K562 (cell line): ENCODE measurements around the gene SMYD1. TPM values are rescaled to one million over a fixed set of nuclear protein-coding genes. Genes with fewer than 3 reads are reported as not detected.
A peak's percentile ranks its signal among the peaks of the same experiment; 100 is the strongest.

Source experiments
- AFF4 ChIP-seq: sonication (generic); formaldehyde crosslinking; IDR thresholded peaks from 2 replicates; pipeline ENCODE4 v1.8.0; 2023; ENCODE audit warnings: mild to moderate bottlenecking, missing genetic modification reagents
- ERF ChIP-seq: fragments of 450-650 bp; formaldehyde crosslinking; IDR thresholded peaks from 2 replicates; pipeline ENCODE4 v1.4.0; 2020; ENCODE audit warnings: mild to moderate bottlenecking, mixed read lengths
- FOS ChIP-seq: IDR thresholded peaks from 3 replicates; pipeline ENCODE4 v1.6.1; 2011; ENCODE audit not compliant: insufficient read length; ENCODE audit errors: extremely low read depth
- HLTF ChIP-seq: fragments of 450-650 bp; IDR thresholded peaks from 2 replicates; pipeline ENCODE4 v1.6.1; 2016
- HNRNPH1 ChIP-seq: fragments of 200-400 bp; formaldehyde crosslinking; optimal IDR thresholded peaks from 2 replicates; pipeline ENCODE3; 2017; ENCODE audit warnings: low read depth, mild to moderate bottlenecking, low read length, moderate library complexity
- HNRNPLL ChIP-seq: fragments of 200-400 bp; formaldehyde crosslinking; IDR thresholded peaks from 2 replicates; pipeline ENCODE4 v1.6.1; 2017; ENCODE audit warnings: low read length, low read depth, mild to moderate bottlenecking; ENCODE audit not compliant: poor library complexity, severe bottlenecking
- IRF2 ChIP-seq: sonication (generic); formaldehyde crosslinking; IDR thresholded peaks from 2 replicates; pipeline ENCODE4 v1.8.1; 2022; ENCODE audit warnings: mild to moderate bottlenecking, missing genetic modification reagents
- MAFF ChIP-seq: IDR thresholded peaks from 2 replicates; pipeline ENCODE4 v1.6.1; 2012; ENCODE audit warnings: low read length, improper control_type of control experiment
- NFYB ChIP-seq: IDR thresholded peaks from 2 replicates; pipeline ENCODE4 v1.6.1; 2011; ENCODE audit warnings: mild to moderate bottlenecking, moderate library complexity; ENCODE audit not compliant: insufficient read length; ENCODE audit errors: extremely low read depth
- POLR2A ChIP-seq: fragments of 450-650 bp; conservative IDR thresholded peaks from 2 replicates; pipeline ENCODE4 v1.6.1; 2016
- RFX1 ChIP-seq: fragments of 450-650 bp; IDR thresholded peaks from 2 replicates; pipeline ENCODE4 v1.6.1; 2016; ENCODE audit warnings: mild to moderate bottlenecking, moderate library complexity
- SNRNP70 ChIP-seq: fragments of 200-400 bp; formaldehyde crosslinking; optimal IDR thresholded peaks from 2 replicates; pipeline ENCODE3; 2017; ENCODE audit warnings: low read depth, low read length
- STAG1 ChIP-seq: sonication (generic); formaldehyde crosslinking; IDR thresholded peaks from 2 replicates; pipeline ENCODE4 v1.5.0; 2020; ENCODE audit warnings: missing genetic modification reagents, borderline replicate concordance
- TFE3 ChIP-seq: fragments of 450-650 bp; formaldehyde crosslinking; IDR thresholded peaks from 2 replicates; pipeline ENCODE4 v1.4.0; 2020; ENCODE audit warnings: mild to moderate bottlenecking, mixed read lengths
- ZNF263 ChIP-seq: sonication (generic); formaldehyde crosslinking; IDR thresholded peaks from 2 replicates; pipeline ENCODE4 v1.8.0; 2022; ENCODE audit warnings: mild to moderate bottlenecking, missing genetic modification reagents, borderline replicate concordance
- ZNF282 ChIP-seq: sonication (generic); formaldehyde crosslinking; IDR thresholded peaks from 2 replicates; pipeline ENCODE4 v1.8.1; 2023; ENCODE audit warnings: missing genetic modification reagents
- ZNF395 ChIP-seq: fragments of 200-800 bp; sonication (Bioruptor generic); IDR thresholded peaks from 2 replicates; pipeline ENCODE4 v1.6.1; 2017; ENCODE audit warnings: missing genetic modification characterization, missing compliant biosample characterization
- ZNF41 ChIP-seq: fragments of 250-450 bp; sonication (Bioruptor Pico); conservative IDR thresholded peaks from 2 replicates; pipeline ENCODE4 v1.4.0; 2020; ENCODE audit warnings: mild to moderate bottlenecking
- ZNF696 ChIP-seq: fragments of 250-450 bp; sonication (Bioruptor Pico); conservative IDR thresholded peaks from 2 replicates; pipeline ENCODE4 v1.4.0; 2020; ENCODE audit warnings: mild to moderate bottlenecking, moderate library complexity
- ZNF707 ChIP-seq: fragments of 250-450 bp; sonication (Bioruptor Pico); conservative IDR thresholded peaks from 2 replicates; pipeline ENCODE4 v1.8.0; 2022; ENCODE audit warnings: inconsistent platforms, mild to moderate bottlenecking, moderate library complexity
- polyA plus RNA-seq, 8 experiments: library from polyadenylated mRNA; depleted of rRNA in 4 of 8; stranded (reverse) in 5 of 8; unstranded in 3 of 8; fragments of >200 nt; fragmentation: Nextera tagmentation in 2 of 8; fragmentation: Illumina TruSeq in 1 of 8; extraction: Ambion mirVana in 2 of 8; extraction: Trizol in 1 of 8; gene quantifications; 2 replicates each; pipeline versions ENCODE4 v1.2.1 to v1.2.3, GENCODE V29; 2011 to 2014; ENCODE audit warnings: inconsistent platforms in 1 of 8, missing spikeins in 1 of 8
- total RNA-seq, 7 experiments: library from RNA; depleted of rRNA in 6 of 7; stranded (reverse); fragments of >200 nt in 6 of 7; fragmentation: Illumina TruSeq in 2 of 7; extraction: Trizol in 2 of 7; gene quantifications; 2 replicates each; pipeline versions ENCODE4 v1.2.1 to v1.2.3, GENCODE V29; 2011 to 2021; ENCODE audit warnings: low replicate concordance in 1 of 7
- TF ChIP-seq, protein P1 (sequence below): IDR thresholded peaks from 3 replicates; pipeline ENCODE4 v1.6.1; 2011; ENCODE audit warnings: borderline replicate concordance, mild to moderate bottlenecking; ENCODE audit not compliant: insufficient read length, insufficient read depth

The SMYD1 gene
- total and polyA plus RNA-seq, 9 of the 15 experiments (the other 6 are each of a cell fraction or from before 2014, with no cell fraction given), result not detected

GRCh38 chr2:88057437-88057844 lies 10.2 kb upstream of the SMYD1 start (continued):
- TF ChIP-seq HNRNPLL (no peak), STAG1 (CRISPR knock-in tag) (no peak), HLTF (no peak), ZNF696 (CRISPR knock-in tag) (no peak), MAFF (peak; percentile 66), ZNF41 (CRISPR knock-in tag) (no peak), HNRNPH1 (no peak), ZNF707 (CRISPR knock-in tag) (no peak), NFYB (no peak), ZNF263 (CRISPR knock-in tag) (no peak), ERF (CRISPR knock-in tag) (no peak), IRF2 (CRISPR knock-in tag) (no peak), FOS (no peak), SNRNP70 (no peak), AFF4 (CRISPR knock-in tag) (no peak), RFX1 (no peak), ZNF282 (CRISPR knock-in tag) (no peak), TFE3 (CRISPR knock-in tag) (no peak), ZNF395 (peak; percentile 36; the same call in 1 of the 2 replicates), POLR2A (no peak)
- TF ChIP-seq, protein P1, sequence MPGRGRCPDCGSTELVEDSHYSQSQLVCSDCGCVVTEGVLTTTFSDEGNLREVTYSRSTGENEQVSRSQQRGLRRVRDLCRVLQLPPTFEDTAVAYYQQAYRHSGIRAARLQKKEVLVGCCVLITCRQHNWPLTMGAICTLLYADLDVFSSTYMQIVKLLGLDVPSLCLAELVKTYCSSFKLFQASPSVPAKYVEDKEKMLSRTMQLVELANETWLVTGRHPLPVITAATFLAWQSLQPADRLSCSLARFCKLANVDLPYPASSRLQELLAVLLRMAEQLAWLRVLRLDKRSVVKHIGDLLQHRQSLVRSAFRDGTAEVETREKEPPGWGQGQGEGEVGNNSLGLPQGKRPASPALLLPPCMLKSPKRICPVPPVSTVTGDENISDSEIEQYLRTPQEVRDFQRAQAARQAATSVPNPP, result no peak
